ENCODE results near the gene BAX.

GRCh38 chr19:48918071-48918470 lies 36.6 kb upstream of the BAX start:
- TF ChIP-seq POLR2A (IDR thresholded peaks at IDR 0.05) (no peak), CTCF (IDR thresholded peaks at IDR 0.05 in 4 of 5, conservative IDR thresholded peaks at IDR 0.05 in 1 of 5) (no peak)

Data from gastrocnemius medialis (tissue), 4 donors.